NCI-H1092 treated with DMSO at 0.1 percent for 48 hours (cell line): ENCODE results near the gene ZC3H18.

ENCODE experiments used
- DNase-seq: peaks from one replicate; lab custom pipeline; 2025; lab: John Stamatoyannopoulos, UW

The ZC3H18 gene

DNA sequence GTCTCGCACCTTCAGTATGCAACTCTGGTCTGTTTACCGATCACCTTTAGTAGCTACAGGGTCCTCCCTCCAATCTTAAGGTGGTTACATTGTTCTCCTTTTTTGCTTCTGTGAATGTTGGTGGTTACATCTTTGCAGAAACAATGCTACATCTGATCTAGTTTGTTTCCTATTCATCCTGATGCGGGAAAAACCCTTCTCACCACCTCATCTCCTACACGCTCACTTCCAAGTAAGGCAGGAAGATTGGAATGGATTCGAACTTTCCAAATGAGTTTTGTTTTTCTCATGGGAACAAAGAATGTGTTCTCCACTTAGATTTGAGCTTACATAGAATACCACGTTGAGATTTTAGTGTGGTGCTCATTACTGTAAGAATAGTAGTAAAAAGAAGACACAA is 14.5 kb downstream of the ZC3H18 start:
- DNase-seq: no peak

DNA sequence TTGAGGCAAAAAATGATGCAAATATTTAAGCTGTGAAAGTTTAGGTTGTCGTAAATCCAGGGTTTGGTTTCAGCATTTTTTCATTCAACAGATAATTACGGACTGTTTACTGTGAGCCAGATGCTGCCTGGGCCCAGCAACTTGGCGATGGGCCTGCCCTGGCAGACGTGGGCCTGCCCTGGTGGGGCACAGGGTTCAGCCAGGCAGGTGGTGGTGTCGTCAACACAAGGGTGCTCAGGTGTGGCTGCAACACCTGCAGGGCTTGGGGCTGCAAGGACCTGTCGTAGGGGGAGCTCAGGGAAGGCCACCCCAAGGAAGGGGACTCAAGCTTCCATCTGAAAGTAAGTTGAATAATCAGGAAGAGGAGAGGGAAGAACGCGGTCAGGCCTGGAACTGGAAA is 15.1 kb downstream of the ZC3H18 start:
- DNase-seq: no peak

DNA sequence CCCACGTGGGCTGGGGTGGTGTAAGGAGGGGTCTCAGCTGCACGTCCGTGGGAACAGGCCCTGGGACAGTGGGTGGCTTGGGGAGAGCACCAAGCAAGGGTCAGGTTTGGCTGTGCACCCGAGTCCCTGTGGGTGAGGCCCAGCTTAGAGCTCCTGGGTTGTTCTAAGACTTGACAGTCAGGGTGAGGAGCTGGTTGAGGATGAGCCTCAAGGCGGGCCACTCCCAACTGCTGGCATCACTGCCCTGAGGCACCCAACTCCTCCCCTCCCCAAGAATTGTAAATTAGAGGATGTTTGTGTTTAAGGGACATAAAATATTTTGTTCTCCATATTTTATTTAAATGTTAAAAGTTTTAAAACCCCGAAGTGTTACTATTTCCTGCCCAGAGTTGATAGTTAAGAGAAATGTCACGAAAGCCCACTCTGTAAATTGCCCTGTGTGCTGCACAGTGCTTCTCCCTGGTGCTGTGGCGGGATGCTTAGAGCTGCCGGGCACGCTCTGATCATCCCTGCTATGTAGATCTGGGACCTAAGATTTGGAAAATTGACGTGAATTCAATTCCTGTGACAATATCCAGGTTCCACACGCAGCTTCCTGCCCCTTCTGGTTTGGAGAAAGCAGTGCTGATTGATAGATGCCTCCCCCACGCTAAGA is 15.9 kb downstream of the ZC3H18 start:
- DNase-seq: no peak

DNA sequence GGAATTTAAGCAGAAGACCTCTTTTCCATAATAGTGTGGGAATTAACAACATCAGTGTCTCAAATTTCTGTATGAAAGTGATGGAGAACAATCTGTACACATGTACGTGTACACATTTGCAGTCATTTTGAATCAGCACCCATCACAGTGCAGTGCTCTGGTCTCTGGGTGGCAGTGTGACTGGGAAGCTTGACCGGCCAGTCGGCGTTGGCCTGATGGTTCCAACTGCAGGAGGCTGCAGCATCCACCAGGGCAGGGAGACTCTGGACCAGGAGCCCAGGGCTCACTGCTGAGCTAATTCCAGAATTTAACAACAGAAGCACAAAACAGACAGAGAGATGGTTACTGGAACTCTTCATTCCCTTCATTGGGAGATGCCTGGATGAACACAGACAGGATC is 17.9 kb downstream of the ZC3H18 start:
- no peak for DNase-seq

DNA sequence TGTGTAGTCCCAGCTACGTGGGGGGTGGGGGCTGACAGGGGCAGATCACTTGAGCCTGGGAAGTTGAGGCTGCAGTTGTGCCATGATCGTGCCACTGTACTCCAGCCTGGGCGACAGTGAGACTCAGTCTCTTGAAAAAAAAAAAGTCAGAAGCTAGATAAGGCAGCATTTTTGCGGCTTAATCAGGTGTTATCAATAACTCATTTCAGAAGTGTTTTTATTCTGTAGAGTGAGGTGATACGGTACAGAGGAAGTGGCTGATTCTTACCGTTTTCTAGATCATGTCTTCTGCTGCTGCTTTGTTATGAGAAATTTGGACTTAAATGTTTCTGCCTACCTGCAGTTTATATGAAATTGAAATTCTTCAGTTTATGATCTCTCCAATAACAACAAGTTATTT is 18.6 kb downstream of the ZC3H18 start:
- DNase-seq: no peak

DNA sequence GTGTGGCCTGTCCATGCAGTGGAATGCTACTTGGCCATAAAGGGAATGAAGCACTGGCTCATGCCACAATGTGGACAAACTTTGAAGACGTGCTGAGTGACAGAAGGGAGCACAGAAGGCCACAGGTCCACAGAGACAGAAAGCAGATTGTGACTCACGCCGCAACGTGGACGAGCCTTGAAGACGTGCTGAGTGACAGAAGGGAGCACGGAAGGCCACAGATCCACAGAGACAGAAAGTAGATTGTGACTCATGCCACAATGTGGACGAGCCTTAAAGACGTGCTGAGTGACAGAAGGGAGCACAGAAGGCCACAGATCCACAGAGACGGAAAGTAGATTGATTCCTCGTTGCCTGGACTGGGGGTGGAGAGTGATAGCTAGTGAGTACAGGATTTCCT is 19.2 kb downstream of the ZC3H18 start:
- DNase-seq: no peak

DNA sequence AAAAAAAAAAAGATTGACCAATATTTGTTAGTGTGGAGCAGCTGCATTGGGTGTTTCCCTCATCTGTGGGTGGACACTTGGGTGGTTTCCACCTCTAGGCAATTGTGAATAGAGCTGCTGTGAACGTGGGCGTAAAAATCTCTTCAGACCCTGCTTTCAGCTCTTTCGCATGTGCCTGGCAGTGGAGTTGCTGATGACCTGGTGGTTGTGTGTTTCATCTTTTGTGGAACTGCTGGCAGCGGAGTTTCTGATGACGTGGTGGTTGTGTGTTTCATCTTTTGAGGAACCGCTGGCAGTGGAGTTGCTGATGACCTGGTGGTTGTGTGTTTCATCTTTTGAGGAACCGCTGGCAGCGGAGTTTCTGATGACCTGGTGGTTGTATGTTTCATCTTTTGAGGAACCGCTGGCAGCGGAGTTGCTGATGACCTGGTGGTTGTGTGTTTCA is 21.4 kb downstream of the ZC3H18 start:
- no peak for DNase-seq

DNA sequence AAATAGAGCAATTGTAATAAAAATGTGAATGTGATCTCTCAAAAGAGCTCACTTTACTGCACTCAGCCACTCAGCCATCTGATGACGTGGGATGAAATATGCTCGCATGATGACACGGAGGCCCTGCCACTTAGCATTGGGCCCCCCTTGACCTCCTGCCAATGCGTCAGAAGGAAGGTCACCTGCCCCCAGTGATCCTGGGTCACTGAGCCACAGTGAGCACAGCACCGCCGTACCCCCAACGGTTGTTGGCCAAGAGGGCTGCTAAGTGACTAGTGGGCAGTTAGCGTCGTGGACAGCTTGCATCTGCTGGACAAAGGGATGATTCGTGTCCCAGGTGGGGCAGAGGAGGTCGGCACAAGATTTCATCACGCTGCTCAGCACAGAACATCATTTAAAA is 22.9 kb downstream of the ZC3H18 start:
- DNase-seq: no peak

DNA sequence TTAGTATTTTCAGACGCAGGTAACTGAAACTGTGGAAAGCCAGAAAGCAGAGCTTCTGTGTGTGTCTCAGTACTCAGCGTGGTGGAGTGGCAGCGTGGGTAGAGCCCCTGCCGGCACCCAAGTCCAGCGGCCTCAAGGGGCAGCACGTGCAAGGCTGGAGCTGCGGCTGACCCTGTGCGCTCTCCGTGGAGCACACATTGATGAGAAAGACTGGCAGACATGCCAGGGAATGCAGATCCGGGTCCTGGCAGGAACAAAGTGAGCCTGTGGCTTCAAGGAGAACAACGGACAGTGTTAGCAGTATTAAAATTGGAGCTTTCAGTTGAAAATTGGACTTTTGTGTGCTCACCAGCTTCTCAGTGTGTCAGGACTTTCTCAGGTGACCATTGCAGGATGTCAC is 23.3 kb downstream of the ZC3H18 start:
- DNase-seq: no peak

DNA sequence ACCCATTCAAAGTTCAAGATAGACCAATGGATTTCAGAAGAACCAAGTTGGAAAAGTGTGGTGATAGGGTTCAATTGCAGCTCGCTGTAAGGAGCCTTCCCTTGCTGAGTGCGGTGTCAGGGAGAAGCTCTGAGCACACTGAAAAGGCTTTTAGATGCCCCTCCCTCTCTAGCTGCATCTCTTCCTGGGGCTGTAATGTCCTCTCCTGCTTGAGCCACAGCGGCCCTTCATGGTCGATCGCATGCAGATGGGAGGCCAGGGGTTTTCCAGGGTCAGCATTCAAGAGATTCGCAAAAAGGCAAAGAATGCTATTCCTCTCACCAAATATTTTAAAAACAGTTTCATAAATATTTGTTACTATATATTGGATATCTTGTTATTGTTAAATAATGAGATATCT is 23.7 kb downstream of the ZC3H18 start:
- no peak for DNase-seq

DNA sequence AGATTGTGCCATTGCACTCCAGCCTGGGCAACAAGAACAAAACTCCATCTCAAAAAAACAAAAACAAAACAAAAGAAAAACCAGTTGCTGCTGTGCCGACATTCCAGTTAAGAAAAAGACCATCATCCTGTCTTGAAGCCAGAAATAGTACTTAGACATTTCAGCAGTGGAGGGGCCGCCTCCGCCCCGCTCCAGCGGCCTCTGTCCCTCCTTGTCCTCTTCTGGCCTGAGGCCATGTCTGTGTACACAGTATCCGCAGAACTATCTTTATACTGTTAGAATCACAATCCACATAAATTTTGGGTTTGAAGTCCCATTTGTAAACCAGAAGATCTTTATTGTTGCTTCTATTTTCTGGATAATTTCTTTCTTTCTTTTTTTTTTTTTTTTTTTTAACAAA is 24.9 kb downstream of the ZC3H18 start:
- DNase-seq: no peak

DNA sequence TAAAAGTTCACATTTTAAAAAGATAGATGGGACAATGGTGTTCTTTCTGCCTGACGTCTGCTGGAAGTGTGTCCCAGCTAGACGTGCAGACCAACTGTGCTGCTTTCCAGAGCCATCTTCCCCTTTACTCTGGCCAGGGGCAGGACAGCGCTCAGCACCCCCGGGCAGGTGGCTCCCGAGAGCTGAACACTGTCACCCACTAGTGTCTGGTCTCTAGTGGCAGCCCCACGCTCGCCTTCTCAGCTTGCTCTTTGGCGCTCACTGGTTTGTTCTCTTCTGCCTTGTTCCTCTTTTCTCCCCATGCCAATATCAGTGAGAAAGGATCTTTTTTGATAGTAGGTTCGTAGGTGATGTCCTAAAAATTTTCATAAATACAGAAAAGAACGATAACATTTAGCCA is 25.7 kb downstream of the ZC3H18 start:
- DNase-seq: no peak

DNA sequence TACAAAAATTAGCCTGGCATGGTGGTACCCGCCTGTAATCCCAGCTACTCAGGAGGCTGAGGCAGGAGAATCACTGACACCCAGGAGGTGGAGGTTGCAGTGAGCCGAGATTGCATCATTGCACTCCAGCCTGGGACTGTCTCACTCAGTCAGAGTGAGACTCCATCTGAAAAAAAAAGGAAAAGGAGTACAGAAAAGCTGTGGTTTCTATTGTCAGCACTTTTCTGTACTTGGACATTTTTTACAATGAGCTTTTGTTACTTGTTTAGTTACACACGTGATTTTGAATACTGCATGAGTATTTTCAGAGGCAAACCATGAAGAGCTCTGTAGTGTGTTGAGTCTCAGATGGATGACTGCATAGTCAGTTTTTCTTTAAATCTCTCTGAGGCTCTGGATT is 26.3 kb downstream of the ZC3H18 start:
- DNase-seq: no peak

DNA sequence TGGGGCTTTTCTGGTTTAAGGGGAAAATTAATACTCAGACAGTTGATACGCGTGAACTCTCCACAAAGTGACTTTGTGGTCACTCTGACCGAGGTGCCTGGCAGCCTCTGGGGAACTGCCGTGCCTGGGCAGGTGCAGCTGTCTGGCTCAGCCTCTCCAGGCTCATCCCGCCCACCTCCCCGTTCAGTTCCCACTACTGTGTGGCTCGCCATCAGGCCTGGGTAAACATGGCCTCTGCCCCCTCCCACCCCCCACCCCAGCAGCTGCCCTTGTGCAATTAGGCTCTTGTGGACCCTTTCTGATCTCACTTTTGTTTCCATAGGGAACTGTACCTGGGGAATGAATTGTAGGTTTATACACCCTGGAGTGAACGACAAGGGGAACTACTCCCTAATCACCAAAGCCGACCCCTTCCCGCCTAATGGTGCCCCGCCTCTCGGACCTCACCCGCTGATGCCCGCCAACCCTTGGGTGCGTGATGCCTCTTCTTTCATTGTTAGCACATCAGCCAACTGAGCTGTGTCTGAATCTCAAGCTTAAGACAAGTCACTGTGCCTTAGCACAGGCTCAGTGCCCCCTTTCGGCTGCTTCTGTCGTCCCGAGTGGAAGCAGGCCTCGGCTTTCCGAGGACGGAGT is 27.8 kb downstream of the ZC3H18 start:
- DNase-seq: no peak

DNA sequence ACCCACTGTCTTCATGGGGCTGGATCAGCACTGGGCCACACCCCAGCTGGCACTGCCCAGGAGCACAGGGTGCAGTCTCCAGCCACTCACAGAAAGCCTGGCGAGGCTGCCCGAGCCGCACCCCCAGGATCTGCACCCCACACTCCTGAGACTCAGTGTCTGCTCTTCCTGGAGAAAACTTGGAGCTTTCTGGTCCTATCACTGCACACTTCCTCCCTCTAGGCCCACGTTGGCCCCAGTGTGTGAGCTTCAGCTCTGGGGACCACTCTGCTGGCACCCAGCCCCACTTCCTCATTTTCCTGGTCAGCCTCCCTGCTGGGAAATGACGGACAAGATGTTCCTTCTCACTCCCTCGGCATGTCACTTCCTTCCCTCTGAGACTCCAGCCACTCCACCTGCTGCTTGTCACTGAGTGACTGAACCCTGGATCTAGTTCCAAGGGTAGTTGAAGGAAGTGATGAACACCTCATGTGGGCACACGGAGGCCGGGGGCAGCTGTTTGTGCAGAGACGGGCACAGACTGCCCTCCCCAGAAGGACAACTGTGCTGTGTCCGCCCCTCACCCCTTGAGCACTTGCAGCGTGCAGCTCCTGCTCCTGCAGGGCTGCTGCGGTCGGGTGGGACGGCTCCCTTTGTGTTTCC is 29.0 kb downstream of the ZC3H18 start:
- DNase-seq: no peak

DNA sequence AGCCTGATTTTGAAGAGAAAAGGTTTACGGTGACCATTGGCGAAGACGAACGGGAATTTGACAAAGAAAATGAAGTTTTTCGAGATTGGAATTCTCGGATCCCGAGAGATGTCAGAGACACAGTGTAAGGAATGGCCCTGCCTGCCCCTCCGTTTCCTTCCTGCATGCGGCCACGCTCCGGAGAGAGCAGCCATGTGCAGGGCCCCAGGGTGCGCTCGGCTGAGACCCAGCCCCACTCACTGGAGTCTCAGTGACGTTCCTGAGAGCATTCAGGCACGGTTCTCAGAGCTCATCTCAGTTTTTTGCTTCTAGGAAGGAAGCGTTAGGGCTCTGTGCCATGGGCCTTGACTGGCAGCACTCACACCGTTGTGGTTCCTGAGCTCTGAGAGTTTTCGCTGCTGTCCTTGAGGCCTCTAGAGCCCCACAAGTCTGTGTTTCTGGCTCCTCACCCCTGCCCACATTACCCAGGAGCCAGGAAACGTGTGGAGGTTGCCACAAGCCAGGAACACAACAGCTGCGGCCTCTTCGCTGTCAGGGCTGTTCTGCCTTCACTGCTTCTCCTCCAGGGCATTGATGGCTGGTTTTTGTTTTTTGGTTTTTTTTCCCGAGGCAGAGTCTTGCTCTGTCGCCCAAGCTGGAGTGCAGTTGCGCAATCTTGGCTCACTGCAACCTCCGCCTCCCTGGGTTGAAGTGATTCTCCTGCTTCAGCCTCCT is 29.8 kb downstream of the ZC3H18 start:
- no peak for DNase-seq

DNA sequence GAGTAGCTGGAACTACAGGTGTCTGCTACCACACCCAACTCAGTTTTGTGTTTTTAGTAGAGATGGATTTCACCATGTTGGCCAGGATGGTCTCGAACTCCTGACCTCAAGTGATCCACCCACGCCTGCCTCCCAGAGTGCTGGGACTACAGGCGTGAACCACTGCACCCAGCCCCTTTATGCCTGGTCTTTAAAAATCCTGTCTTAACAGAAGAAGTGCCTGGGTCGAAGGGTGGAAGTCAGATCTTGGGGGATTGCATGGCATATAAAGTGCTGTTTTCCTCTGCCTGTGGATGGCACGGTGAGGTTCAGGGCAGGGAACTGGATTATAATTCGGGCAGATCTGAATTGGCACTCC is 30.3 kb downstream of the ZC3H18 start:
- no peak for DNase-seq

DNA sequence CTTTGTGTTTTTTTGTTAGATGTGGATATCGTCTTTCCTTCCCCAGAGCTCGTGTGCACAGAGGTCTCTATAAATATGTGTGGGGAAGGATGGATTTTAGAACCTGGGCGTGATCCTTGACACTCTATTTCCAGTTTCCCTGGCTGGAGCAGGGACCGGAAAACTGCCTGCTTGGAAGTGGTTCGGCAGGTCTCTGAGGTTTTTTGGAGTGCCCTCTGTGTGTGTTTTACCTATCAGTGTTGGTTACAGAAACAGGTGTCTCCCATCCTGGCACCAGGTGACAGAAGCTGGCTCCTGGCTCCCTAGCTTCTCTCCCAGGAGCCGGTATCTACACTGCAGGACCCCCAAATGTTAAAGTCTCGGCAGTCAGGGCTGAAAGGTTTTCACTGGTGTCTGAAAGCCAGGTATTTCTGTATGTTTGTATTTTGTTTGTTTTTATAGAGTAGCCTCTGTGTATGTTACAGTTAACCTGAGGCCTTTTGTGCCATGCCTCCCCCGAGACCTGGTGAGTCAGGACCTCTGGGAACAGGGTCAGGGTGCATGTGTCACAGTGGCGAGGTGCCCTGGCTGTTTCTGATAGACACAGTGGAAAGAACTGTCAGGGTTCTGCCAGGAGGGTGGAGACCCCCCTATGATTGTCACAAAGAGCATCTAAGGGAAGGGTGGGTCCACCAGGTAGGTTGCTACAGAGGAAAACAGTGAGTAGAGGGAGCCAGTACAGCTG is 31.3 kb downstream of the ZC3H18 start:
- no peak for DNase-seq

DNA sequence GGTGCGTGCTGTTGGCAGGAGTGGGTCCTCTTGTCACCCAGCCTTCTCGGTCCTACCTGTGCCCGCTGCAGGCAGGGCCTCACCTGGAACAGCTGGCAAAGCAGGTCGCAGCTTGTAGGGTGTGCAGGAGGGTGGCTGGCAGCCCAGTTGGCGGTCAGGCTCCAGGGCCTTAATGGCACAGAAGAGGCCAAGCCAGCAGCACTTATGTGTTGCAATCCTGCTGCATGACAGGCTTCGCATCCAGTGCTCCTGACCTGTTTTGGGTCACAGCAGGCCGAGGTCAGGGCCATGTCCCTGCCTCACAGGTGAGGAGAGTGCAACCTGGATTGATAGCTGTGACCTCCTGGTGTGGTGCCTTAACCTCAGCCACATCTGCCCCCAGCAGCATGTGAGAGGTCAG is 31.9 kb downstream of the ZC3H18 start:
- DNase-seq: no peak

DNA sequence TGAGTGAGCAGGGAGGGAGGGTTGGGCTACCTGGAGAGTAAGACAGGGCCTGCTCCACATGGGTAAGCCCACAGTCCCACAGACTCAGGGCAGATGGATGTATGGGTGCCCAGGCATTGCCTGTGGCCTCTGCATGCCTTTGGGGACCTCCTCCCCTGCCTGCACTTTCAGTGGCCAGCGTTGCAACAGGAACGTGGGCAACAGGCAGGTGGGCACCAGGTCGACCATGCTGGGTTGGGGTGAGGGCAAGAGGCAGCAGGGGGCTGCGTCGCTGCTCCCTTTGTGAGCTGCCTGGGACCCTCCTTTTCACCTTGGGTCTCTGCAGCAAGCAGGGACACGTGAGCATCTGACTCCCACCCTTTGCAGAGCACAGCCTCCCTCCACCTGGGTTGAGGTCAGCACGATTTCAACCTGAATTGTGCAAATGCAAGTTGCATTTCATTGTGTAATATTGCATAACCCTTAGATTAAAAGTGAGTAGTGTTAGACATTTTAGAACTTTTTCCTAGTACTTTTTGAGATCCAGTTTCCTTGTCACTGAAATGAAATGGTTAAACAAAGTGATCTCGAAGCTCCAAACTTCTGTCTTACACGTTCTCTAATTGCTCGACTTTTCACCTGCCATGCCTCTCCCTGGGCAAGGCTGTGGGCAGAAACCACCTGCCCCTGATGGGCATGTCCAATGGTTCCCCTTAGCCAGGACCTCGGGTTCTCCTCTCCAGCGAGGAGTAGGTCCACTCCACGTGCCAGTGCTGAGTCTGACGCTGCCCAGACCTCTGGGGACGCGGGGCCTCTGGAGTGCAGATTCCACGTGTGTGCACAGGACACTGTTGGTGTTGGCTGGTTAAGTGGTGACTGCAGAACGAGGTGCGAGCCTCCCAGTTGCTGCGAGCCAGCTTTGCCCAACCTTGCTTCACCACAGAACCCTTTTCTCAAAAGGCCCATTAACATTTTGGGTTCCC is 35.3 kb downstream of the ZC3H18 start:
- DNase-seq: no peak

DNA sequence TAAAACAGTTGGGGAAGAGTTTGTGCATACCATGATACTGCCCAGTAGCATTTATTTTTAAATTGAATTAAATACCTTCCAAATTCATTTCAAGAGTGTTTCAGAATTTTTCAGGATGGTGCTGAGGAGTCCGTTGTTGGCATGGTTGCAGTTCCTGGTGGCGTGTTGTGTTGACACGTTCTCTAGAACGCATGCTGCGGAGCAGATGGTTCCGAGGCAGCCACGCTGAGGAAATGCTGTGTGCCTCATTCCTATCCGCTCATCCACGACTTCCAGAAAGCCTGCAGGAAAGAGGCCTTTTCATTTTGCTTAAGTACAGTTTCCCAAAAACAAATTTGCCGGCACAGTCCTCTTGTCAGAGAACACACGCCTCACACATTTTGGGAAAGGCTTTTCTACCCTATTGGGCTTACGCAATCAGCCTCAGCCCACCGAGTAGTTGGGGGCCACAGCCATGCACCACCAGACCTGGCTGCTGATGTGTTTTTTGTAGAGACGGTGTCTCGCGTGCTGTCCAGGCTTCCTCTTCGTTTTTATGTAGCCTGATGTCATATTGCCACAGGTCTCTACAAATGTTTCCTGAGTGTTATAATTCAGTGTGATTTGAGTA is 36.0 kb downstream of the ZC3H18 start:
- no peak for DNase-seq
